ENCODE data around the gene ACAP1.

Gene ACAP1, protein sequence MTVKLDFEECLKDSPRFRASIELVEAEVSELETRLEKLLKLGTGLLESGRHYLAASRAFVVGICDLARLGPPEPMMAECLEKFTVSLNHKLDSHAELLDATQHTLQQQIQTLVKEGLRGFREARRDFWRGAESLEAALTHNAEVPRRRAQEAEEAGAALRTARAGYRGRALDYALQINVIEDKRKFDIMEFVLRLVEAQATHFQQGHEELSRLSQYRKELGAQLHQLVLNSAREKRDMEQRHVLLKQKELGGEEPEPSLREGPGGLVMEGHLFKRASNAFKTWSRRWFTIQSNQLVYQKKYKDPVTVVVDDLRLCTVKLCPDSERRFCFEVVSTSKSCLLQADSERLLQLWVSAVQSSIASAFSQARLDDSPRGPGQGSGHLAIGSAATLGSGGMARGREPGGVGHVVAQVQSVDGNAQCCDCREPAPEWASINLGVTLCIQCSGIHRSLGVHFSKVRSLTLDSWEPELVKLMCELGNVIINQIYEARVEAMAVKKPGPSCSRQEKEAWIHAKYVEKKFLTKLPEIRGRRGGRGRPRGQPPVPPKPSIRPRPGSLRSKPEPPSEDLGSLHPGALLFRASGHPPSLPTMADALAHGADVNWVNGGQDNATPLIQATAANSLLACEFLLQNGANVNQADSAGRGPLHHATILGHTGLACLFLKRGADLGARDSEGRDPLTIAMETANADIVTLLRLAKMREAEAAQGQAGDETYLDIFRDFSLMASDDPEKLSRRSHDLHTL

DNA sequence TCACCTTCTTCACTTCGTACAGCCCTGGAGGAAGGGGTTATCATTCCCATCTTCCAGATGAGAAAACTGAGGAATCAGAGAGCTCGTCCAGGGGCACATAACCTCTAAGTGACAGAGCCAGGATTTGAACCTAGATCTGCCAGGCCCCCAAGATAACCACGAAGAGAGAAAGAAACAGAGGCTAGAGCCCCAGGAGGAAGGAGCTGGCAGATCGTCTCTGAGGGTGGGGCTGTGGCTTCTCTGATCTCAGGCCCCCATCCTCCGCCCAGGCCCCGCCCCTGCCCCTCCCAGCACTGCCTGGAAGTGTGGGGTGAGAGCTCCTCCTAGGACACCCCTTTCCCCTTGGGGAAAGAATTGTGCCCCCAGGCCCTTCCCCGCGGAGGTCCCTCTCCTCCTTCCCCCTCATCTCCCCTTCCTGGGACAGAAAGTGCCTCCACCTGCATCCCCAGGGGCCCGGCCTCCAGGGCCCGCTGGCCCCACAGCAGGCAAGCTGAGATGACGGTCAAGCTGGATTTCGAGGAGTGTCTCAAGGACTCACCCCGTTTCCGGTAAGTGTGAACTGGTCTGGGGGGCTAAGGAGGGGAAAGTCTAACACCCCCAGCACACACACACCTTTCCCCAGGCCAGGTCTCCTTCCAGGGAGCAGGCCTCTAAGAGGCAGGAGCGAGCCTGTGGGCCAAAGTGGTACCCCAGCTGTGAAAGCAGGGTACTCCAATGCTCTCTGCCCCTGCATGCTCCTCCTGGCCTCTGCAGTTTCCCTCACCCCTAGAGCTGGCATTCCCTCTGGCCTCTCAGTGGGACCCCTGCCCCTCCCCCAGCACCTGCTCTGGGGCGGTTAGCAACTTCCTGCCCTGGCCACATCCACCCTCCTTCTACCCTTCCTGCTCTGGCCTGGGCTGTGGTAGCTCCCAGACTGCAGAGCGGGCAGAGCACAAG is at the start of gene ACAP1:
Gene ACAP1 (plus strand): TSS at position 290 of the 936 bp plus-strand sequence. CDS start 206 bp downstream, at position 496.
- no peak for DNase-seq

DNA sequence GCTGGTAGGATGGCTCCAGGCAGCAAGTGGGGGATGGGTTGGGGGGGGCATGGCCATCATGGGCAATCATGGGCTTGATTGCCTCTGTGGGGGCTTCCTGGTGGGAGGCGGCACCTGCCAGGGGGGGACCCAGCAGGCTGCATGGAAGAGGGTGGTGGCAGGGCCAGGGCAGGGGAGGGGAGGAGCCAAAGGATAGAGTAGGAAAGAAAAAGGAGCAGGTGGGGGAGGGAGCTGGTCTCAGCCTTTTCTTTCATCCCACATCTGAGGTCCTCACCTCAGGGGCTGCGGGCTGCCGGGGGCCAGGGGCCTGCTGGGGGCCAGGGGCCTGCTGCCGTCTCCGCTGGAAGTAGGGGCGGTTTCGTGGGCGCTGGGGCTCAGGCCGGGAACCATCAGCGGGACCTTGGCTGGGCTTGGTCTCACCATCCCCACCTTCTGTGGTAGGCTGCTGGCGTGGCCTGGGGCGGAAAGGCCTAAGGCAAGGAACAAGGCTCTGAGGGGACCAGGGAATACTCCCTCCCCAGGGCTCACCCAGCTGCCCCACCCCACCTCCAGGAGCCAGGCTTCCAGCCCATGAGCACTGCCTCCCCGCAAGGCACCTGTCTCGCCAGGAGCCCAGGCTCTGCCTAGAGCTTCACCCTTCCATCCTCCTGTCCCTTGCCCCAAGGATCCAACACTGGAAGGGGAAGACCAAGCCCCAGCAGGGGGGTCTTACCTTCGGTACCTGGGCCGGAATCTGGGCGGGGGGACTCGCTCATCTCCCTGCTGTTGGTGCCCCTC is 46.9 kb upstream of the ACAP1 start:
- no peak for DNase-seq

DNA sequence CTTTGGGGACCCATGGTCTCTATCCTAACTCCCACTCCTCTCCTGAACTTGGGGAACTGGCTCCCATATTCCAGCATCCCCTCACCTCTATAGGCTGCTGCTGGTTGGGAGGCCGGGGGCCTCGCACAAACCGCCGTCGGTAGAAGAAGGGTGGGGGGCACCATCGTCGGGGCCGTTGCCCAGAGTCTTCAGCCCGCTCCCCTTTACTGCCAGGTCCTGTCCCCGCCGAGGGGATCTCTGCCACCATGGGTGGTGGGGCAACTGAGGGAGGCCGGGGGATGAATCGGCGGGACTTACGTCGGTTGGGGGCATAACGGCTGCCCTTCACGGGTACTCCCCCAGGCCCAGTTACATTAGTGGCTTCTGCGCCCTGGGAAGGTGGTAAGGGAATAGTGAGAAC is 46.2 kb upstream of the ACAP1 start:
- no peak for DNase-seq

GRCh38 chr17:7290685-7291084 is 45.6 kb upstream of the ACAP1 start:
- no peak for DNase-seq

DNA sequence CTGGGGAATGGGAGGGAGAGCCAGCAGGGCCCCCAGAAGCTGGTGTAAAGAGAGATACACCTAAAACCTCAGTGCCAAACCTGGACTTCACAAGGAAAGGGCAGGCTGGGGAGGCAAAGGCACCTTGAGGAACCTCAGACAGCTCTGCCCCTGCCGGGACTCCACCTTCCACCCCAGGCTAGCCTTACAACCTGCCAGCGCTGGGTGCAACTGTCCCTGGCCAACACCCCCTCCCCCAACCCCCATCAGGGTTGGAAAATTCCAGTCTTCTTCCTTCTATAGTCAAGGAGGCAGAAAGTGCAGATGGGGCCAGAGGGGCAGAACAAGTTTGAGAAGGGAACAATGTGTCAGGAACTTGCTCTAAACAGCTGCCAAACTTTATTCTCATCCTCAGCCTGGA is 44.1 kb upstream of the ACAP1 start:
- no peak for DNase-seq

DNA sequence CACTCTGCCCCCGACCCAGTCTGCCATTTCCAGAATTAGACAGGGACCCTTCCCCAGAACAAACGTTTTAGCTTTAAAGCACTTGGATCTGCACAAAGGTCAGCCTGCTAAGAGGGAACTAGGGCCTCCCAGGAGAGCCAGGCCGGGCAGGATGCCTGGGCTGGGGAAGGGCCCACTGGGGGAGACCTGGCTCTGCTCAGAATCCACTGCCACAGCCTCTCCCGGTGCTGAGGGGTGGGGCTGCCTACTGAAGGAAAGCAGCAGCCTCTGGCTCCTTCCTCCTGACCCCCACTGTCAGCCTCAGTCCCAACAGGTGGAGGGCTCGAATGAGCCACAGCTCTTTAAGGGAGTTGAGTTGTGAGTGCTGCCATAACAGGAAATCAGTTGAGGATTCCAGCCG is 43.6 kb upstream of the ACAP1 start:
- no peak for DNase-seq

DNA sequence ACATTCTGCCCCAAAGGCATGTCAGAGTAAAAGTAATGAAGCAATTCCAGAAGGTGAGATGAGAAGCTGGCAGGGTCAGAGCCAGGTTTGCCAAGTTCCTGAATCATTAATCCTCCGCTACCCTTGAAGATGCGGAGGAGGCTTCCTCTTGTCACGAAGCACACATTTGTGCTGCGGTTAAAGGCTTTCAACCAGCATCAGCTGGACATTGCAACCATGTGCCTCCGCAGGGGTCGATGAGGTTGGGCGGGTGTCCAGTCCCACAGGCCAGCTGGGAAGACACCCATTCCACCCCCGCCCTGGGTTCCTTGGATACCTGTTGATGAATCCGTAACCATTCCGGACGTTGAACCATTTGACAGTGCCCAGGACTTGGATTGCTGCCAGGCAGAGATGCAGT is 43.2 kb upstream of the ACAP1 start:
- no peak for DNase-seq

- no peak for DNase-seq
Measured at GRCh38 chr17:7293816-7294613, 42.3 kb upstream of the ACAP1 start.

- no peak for DNase-seq
Measured at GRCh38 chr17:7294614-7295153, 41.6 kb upstream of the ACAP1 start, which contains the start of gene YBX2. Gene YBX2, minus strand, starts transcription at chr17:7294639. Its CDS starts 139 bp downstream, at chr17:7294500.

DNA sequence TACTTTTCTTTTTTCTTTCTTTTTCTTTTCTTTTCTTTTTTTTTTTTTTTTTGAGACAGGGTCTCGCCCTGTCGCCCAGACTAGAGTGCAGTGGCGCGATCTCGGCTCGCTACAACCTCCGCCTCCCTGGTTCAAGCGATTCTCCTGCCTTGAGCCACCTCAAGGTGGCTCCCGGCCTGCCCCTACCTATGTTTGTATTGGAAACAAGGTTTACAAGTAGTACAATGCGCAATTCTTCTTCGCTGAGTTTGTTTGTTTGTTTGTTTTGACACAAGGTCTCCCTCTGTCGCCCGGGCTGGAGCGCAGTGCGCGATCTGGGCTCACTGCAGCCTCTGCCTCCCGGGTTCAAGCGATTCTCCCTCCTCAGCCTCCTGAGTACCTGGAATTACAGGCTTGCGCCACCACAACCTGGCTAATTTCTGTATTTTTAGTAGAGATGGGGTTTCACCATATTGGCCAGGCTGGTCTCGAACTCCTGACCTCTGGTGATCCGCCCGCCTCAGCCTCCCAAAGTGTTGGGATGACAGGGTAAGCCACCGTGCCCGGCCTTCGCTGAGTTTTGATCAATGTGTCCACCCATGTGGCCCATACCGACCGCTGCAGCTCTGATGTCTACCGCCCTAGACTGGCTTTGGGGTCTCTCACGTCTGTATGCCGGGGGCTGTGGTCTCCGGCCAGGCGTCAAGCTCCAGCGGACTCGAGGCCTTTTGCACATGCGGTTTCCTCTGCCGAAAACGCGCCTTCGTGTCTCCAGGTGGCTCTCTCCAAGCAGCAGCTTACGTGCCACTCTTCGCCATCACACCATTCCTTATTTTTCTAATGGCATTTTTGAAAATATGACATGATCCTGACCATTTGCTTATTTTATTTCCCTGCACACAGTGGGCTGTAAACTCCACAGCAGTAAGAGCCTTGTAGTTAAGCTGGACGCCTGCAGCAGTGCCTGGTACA is 40.8 kb upstream of the ACAP1 start:
- DNase-seq: no peak

DNA sequence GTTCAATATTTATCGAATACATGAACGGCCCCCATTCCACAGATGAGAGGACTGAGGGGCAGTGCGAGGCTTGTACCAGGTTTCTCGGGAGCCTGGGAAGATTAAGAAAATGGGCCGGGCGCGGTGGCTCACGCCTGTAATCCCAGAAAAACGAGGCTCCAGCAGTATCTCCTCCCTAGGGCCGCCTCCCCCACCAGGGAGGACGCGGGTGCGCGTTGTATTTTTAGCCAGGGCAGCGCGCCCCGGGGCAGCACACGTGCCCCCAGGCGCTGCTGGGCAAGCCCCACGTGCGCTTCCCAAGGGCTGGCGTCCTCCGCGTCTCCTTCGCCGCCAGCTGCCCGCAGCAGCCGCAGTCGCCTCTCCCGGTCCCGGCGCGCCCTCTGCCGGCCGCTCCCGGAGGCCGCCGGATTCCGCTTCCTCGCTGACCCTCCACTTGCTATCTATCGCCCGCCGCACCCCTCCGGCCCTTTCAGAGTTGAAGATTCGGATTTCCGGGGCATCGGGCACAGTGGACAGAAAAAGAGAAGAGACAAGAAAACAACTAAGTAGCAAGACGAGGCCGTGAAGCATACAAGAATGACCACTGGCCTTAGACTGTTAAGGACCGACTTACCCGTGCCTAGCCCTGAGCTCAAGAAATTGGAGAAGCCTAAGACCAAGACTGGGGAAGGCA is 40.0 kb upstream of the ACAP1 start:
- DNase-seq: peak; percentile 23

- DNase-seq: no peak
Measured at GRCh38 chr17:7304179-7304578, 32.1 kb upstream of the ACAP1 start.

GRCh38 chr17:7306911-7307685 is 29.2 kb upstream of the ACAP1 start, which contains the start of gene EIF5A:
Gene EIF5A, plus strand, starts transcription at chr17:7307628. Its CDS starts 2,008 bp downstream, at chr17:7309636.
- DNase-seq: peak; percentile 97

DNA sequence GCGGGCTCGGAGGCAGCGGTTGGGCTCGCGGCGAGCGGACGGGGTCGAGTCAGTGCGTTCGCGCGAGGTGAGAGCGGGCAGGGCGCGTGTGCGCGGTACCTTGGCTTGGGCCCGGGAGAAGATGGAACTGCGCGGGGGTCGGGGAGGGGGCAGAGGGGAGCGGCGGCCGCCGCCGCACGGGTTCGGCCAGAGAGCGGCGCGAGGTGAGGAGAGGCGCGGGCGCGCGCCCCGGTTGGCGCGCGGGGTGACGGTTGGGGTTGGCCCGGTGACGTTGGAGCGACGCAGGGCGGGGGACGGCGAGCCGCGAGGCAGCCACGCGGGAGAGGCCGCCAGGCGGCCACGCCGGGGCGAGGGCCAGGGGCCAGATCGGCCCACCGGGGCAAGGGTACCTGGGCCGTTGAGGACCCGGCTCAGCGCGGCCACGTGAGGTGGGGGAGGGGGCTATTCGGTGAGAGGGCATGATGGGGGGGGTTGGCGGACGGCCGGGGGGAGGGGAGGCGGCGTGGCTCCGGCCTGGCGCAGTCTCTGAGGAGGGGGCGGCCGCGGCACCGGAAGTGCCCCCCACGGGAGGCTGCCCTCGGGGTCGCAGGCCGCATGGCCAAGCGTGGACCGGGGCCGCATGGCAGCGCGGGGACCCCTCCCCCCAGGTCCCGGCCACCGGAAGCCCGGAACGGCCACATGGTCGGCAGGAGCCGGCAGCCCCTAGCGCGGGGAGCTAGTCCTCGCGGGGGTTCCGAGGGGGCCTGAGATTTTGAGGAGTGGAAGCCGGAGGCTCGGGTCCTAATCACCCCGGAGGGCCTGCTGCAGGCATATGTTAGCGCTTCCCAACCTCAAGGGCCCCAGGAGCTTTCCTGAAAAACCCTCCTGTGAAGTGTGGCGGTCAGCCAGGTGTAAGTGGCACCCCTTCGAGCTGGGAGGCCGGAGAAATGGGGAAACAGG is 28.4 kb upstream of the ACAP1 start:
- DNase-seq: no peak

DNA sequence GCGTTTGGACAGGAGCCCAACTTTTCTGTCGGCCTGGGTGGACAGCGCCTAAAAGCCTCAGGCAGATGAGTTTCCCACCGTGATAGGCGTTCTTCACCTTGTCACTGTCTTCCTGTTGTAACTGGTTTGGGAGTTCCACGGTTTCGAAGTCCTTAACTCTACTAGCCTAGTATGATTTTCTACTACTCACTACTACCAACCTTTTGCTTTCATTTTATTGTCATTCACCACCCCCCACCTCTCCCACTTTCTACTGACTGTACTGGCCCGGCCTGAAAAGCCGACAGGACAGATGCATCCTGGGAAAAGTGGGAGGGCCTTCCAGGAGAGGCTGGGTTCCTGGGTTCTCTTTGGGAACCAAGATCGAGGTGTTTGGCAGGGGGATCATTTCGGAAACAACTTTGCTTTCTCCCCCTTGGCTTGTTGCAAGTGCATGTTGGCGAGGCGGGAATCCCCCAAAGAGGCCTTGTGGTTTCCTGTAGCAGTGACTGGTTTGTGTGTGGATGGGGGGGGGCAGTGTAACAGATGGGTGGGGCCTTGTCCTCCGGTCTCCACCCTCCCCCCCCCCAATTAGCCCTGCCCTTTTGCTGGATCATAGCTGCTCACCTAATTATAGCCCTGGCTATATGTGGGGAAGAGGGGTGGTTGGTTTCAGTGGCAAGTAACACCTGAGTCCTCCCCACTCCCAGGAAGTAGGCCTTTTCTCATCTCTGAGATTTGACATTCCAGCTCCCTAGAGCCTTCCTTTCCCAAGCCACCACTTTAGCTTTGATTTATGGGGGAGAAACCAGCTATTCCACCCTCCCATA is 27.5 kb upstream of the ACAP1 start:
- DNase-seq: peak; percentile 19

GRCh38 chr17:7309628-7310027 is 26.7 kb upstream of the ACAP1 start:
- DNase-seq: no peak
